WTC11 (cell line): Measurements from ENCODE around the gene TOPAZ1. TPM values are rescaled to one million over a fixed set of nuclear protein-coding genes. Genes with fewer than 3 reads are reported as not detected.

Source experiments
- ATAC-seq: fragments of 200-7000 bp; cut with Tn5 transposase; 2 replicates; pipeline ENCODE4 v1.10.0; 2021; ENCODE audit warnings: mild to moderate bottlenecking, moderate library complexity
- CTCF ChIA-PET: fragments of 300-600 bp; sonication (Branson Sonifier 250); formaldehyde crosslinking; loops from one replicate; lab custom pipeline; 2021; ENCODE audit warnings: antibody characterized with exemption; lab: Charles Lee
- POLR2A ChIA-PET: fragments of 350-600 bp; sonication (Branson Sonifier 250); formaldehyde crosslinking; loops from one replicate; lab custom pipeline; 2021; ENCODE audit warnings: antibody characterized with exemption; lab: Charles Lee
- DNase-seq: peaks from one replicate; pipeline ENCODE4 v3.0.0; 2021; ENCODE audit warnings: low spot score
- H3K27ac Mint-ChIP-seq: 2 replicates; pipeline ENCODE4 v1.8.0; 2021; ENCODE audit warnings: mixed read lengths
- H3K27me3 Mint-ChIP-seq: 2 replicates; pipeline ENCODE4 v1.8.0; 2021; ENCODE audit warnings: low read depth, mild to moderate bottlenecking, moderate library complexity, mixed read lengths
- H3K36me3 Mint-ChIP-seq: 2 replicates; pipeline ENCODE4 v1.8.0; 2021; ENCODE audit warnings: mixed read lengths
- H3K4me1 Mint-ChIP-seq: 2 replicates; pipeline ENCODE4 v1.8.0; 2022; ENCODE audit warnings: mixed read lengths
- H3K4me3 Mint-ChIP-seq: 2 replicates; pipeline ENCODE4 v1.8.0; 2021; ENCODE audit warnings: mild to moderate bottlenecking, moderate library complexity, mixed read lengths
- H3K9me3 Mint-ChIP-seq: 2 replicates; pipeline ENCODE4 v1.8.0; 2021; ENCODE audit warnings: mixed read lengths
- EMX1 ChIP-seq: fragments of 250-450 bp; sonication (Bioruptor Pico); IDR thresholded peaks from 2 replicates; pipeline ENCODE4 v1.8.0; 2021; ENCODE audit warnings: mild to moderate bottlenecking
- ETV6 ChIP-seq: sonication (generic); formaldehyde crosslinking; IDR thresholded peaks from 2 replicates; pipeline ENCODE4 v1.8.1; 2022; ENCODE audit warnings: mild to moderate bottlenecking, missing genetic modification reagents
- GTF2I ChIP-seq: fragments of 250-450 bp; sonication (Bioruptor Pico); conservative IDR thresholded peaks from 2 replicates; pipeline ENCODE4 v1.4.0; 2021; ENCODE audit warnings: mild to moderate bottlenecking
- NR3C1 ChIP-seq: sonication (generic); formaldehyde crosslinking; conservative IDR thresholded peaks from 2 replicates; pipeline ENCODE4 v1.8.1; 2023; ENCODE audit warnings: low read depth, mild to moderate bottlenecking, missing genetic modification reagents
- SOX15 ChIP-seq: fragments of 250-450 bp; sonication (Bioruptor Pico); IDR thresholded peaks from 2 replicates; pipeline ENCODE4 v1.9.0; 2021; ENCODE audit warnings: mild to moderate bottlenecking
- TP53 ChIP-seq: sonication (generic); formaldehyde crosslinking; IDR thresholded peaks from 2 replicates; pipeline ENCODE4 v1.8.1; 2023; ENCODE audit warnings: mild to moderate bottlenecking, missing genetic modification reagents
- ZNF263 ChIP-seq: sonication (generic); formaldehyde crosslinking; IDR thresholded peaks from 2 replicates; pipeline ENCODE4 v1.8.1; 2022; ENCODE audit warnings: low read depth, mild to moderate bottlenecking, moderate library complexity, missing genetic modification reagents
- ZNF671 ChIP-seq: fragments of 250-450 bp; sonication (Bioruptor Pico); IDR thresholded peaks from 2 replicates; pipeline ENCODE4 v1.8.0; 2021; ENCODE audit warnings: mild to moderate bottlenecking
- total RNA-seq: library from RNA; stranded (reverse); gene quantifications from 3 replicates; pipeline ENCODE4 v1.2.3, GENCODE V29; 2021
- TF ChIP-seq, protein P1 (sequence below): sonication (generic); formaldehyde crosslinking; conservative IDR thresholded peaks from 2 replicates; pipeline ENCODE4 v1.8.1; 2023; ENCODE audit warnings: mild to moderate bottlenecking, low read depth, missing genetic modification reagents, moderate library complexity
- TF ChIP-seq, protein P2 (sequence below): sonication (generic); formaldehyde crosslinking; IDR thresholded peaks from 2 replicates; pipeline ENCODE4 v1.8.1; 2022; ENCODE audit warnings: low read depth, missing genetic modification reagents, borderline replicate concordance
- TF ChIP-seq, protein P3 (sequence below): fragments of 250-450 bp; sonication (Bioruptor Pico); IDR thresholded peaks from 2 replicates; pipeline ENCODE4 v1.9.0; 2021; ENCODE audit warnings: moderate library complexity, mild to moderate bottlenecking, inconsistent platforms, borderline replicate concordance
- TF ChIP-seq, protein P4 (sequence below): sonication (generic); formaldehyde crosslinking; IDR thresholded peaks from 2 replicates; pipeline ENCODE4 v1.8.1; 2022; ENCODE audit warnings: low read depth, mild to moderate bottlenecking, moderate library complexity, missing genetic modification reagents, borderline replicate concordance
- TF ChIP-seq, protein P5 (sequence below): sonication (generic); formaldehyde crosslinking; IDR thresholded peaks from 2 replicates; pipeline ENCODE4 v1.8.0; 2022; ENCODE audit warnings: missing genetic modification reagents
- TF ChIP-seq, protein P6 (sequence below): sonication (generic); formaldehyde crosslinking; IDR thresholded peaks from 2 replicates; pipeline ENCODE4 v1.8.1; 2023; ENCODE audit warnings: mild to moderate bottlenecking, missing genetic modification reagents
- TF ChIP-seq, protein P7 (sequence below): sonication (generic); formaldehyde crosslinking; IDR thresholded peaks from 2 replicates; pipeline ENCODE4 v1.8.1; 2022; ENCODE audit warnings: missing genetic modification reagents, borderline replicate concordance
- TF ChIP-seq, protein P8 (sequence below): sonication (generic); formaldehyde crosslinking; IDR thresholded peaks from 2 replicates; pipeline ENCODE4 v1.8.0; 2022; ENCODE audit warnings: mild to moderate bottlenecking, missing genetic modification reagents

TOPAZ1 gene
- total RNA-seq, 1 experiment from 2014 or later: not detected

DNA sequence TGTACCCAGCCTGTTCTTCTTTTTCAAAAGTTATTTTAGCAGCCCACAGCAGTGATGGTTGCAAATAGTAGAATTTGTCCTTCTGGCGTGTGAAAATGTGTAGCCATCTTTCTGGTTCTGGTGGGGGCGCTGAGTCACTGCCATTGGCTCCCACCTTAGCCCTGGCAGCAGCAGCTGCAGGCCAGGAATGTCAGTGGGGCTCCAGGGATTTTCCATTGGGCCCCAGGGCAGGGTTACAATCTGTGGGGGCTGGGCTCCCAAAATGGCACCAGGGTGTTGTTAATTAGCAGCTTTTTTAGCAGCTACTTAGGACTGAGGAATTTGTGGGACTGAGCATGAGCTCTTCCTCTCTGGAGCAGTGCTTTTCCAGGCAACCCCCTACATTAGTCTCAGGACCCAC is 38.9 kb downstream of the TOPAZ1 start (continued):
- TF ChIP-seq, protein P1, sequence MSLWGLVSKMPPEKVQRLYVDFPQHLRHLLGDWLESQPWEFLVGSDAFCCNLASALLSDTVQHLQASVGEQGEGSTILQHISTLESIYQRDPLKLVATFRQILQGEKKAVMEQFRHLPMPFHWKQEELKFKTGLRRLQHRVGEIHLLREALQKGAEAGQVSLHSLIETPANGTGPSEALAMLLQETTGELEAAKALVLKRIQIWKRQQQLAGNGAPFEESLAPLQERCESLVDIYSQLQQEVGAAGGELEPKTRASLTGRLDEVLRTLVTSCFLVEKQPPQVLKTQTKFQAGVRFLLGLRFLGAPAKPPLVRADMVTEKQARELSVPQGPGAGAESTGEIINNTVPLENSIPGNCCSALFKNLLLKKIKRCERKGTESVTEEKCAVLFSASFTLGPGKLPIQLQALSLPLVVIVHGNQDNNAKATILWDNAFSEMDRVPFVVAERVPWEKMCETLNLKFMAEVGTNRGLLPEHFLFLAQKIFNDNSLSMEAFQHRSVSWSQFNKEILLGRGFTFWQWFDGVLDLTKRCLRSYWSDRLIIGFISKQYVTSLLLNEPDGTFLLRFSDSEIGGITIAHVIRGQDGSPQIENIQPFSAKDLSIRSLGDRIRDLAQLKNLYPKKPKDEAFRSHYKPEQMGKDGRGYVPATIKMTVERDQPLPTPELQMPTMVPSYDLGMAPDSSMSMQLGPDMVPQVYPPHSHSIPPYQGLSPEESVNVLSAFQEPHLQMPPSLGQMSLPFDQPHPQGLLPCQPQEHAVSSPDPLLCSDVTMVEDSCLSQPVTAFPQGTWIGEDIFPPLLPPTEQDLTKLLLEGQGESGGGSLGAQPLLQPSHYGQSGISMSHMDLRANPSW (CRISPR knock-in tag): no peak
- TF ChIP-seq, protein P2, sequence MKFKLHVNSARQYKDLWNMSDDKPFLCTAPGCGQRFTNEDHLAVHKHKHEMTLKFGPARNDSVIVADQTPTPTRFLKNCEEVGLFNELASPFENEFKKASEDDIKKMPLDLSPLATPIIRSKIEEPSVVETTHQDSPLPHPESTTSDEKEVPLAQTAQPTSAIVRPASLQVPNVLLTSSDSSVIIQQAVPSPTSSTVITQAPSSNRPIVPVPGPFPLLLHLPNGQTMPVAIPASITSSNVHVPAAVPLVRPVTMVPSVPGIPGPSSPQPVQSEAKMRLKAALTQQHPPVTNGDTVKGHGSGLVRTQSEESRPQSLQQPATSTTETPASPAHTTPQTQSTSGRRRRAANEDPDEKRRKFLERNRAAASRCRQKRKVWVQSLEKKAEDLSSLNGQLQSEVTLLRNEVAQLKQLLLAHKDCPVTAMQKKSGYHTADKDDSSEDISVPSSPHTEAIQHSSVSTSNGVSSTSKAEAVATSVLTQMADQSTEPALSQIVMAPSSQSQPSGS: no peak
- TF ChIP-seq ZNF671 (CRISPR knock-in tag): no peak
- TF ChIP-seq, protein P3, sequence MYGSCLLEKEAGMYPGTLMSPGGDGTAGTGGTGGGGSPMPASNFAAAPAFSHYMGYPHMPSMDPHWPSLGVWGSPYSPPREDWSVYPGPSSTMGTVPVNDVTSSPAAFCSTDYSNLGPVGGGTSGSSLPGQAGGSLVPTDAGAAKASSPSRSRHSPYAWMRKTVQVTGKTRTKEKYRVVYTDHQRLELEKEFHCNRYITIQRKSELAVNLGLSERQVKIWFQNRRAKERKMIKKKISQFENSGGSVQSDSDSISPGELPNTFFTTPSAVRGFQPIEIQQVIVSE (CRISPR knock-in tag): no peak
- TF ChIP-seq, protein P4, sequence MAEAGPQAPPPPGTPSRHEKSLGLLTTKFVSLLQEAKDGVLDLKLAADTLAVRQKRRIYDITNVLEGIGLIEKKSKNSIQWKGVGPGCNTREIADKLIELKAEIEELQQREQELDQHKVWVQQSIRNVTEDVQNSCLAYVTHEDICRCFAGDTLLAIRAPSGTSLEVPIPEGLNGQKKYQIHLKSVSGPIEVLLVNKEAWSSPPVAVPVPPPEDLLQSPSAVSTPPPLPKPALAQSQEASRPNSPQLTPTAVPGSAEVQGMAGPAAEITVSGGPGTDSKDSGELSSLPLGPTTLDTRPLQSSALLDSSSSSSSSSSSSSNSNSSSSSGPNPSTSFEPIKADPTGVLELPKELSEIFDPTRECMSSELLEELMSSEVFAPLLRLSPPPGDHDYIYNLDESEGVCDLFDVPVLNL (CRISPR knock-in tag): no peak
- TF ChIP-seq, protein P5, sequence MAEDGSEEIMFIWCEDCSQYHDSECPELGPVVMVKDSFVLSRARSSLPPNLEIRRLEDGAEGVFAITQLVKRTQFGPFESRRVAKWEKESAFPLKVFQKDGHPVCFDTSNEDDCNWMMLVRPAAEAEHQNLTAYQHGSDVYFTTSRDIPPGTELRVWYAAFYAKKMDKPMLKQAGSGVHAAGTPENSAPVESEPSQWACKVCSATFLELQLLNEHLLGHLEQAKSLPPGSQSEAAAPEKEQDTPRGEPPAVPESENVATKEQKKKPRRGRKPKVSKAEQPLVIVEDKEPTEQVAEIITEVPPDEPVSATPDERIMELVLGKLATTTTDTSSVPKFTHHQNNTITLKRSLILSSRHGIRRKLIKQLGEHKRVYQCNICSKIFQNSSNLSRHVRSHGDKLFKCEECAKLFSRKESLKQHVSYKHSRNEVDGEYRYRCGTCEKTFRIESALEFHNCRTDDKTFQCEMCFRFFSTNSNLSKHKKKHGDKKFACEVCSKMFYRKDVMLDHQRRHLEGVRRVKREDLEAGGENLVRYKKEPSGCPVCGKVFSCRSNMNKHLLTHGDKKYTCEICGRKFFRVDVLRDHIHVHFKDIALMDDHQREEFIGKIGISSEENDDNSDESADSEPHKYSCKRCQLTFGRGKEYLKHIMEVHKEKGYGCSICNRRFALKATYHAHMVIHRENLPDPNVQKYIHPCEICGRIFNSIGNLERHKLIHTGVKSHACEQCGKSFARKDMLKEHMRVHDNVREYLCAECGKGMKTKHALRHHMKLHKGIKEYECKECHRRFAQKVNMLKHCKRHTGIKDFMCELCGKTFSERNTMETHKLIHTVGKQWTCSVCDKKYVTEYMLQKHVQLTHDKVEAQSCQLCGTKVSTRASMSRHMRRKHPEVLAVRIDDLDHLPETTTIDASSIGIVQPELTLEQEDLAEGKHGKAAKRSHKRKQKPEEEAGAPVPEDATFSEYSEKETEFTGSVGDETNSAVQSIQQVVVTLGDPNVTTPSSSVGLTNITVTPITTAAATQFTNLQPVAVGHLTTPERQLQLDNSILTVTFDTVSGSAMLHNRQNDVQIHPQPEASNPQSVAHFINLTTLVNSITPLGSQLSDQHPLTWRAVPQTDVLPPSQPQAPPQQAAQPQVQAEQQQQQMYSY: no peak

DNA sequence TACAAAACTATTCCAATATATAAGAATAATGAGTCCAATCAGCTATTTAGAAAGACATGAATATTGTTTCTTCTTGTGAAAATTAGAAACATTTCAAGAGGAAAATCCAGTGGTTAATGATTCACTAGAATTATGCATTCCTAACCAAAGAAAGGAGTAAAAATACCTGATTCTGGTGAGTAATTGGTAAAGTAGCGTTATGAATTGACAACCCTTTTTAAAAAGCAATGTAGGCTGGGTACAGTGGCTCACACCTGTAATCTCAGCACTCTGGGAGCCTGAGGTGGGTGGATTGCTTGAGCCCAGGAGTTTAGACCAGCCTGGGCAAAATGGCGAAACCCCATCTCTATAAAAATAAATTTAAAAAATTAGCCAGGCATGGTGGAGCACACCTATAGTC is 43.3 kb downstream of the TOPAZ1 start:
- DNase-seq (no peak), ATAC-seq (no peak)
- no peaks in the 10 kb centered on the region for H3K27me3 Mint-ChIP-seq
- no peaks in the 10 kb centered on the region for H3K36me3 Mint-ChIP-seq
- CTCF ChIA-PET: no interaction called here
- no peak overlapping the region for H3K27ac Mint-ChIP-seq
- H3K4me3 Mint-ChIP-seq: no peak overlapping the region
- H3K9me3 Mint-ChIP-seq: no peaks in the 10 kb centered on the region
- no peaks in the 10 kb centered on the region for H3K4me1 Mint-ChIP-seq
- POLR2A ChIA-PET: no interaction called here
- TF ChIP-seq, protein P2: no peak
- TF ChIP-seq NR3C1 (CRISPR knock-in tag) (no peak), ZNF263 (CRISPR knock-in tag) (no peak), TP53 (CRISPR knock-in tag) (no peak), SOX15 (CRISPR knock-in tag) (no peak), GTF2I (CRISPR knock-in tag) (no peak), ETV6 (CRISPR knock-in tag) (no peak), EMX1 (no peak)
- TF ChIP-seq, protein P6, sequence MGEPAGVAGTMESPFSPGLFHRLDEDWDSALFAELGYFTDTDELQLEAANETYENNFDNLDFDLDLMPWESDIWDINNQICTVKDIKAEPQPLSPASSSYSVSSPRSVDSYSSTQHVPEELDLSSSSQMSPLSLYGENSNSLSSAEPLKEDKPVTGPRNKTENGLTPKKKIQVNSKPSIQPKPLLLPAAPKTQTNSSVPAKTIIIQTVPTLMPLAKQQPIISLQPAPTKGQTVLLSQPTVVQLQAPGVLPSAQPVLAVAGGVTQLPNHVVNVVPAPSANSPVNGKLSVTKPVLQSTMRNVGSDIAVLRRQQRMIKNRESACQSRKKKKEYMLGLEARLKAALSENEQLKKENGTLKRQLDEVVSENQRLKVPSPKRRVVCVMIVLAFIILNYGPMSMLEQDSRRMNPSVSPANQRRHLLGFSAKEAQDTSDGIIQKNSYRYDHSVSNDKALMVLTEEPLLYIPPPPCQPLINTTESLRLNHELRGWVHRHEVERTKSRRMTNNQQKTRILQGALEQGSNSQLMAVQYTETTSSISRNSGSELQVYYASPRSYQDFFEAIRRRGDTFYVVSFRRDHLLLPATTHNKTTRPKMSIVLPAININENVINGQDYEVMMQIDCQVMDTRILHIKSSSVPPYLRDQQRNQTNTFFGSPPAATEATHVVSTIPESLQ (CRISPR knock-in tag): no peak
- TF ChIP-seq, protein P7, sequence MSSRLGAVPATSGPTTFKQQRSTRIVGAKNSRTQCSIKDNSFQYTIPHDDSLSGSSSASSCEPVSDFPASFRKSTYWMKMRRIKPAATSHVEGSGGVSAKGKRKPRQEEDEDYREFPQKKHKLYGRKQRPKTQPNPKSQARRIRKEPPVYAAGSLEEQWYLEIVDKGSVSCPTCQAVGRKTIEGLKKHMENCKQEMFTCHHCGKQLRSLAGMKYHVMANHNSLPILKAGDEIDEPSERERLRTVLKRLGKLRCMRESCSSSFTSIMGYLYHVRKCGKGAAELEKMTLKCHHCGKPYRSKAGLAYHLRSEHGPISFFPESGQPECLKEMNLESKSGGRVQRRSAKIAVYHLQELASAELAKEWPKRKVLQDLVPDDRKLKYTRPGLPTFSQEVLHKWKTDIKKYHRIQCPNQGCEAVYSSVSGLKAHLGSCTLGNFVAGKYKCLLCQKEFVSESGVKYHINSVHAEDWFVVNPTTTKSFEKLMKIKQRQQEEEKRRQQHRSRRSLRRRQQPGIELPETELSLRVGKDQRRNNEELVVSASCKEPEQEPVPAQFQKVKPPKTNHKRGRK: no peak
- TF ChIP-seq, protein P5: no peak
- TF ChIP-seq, protein P8, sequence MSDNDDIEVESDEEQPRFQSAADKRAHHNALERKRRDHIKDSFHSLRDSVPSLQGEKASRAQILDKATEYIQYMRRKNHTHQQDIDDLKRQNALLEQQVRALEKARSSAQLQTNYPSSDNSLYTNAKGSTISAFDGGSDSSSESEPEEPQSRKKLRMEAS (CRISPR knock-in tag): no peak
